HG03025 (cell line): ENCODE data around the gene AXL.

ENCODE experiments used
- ATAC-seq: cut with Tn5 transposase; IDR thresholded peaks from one replicate; pipeline ENCODE4 v1.9.1; 2021; ENCODE audit warnings: mild to moderate bottlenecking, moderate library complexity; ENCODE audit not compliant: unreplicated experiment, low FRiP score

The AXL gene

DNA sequence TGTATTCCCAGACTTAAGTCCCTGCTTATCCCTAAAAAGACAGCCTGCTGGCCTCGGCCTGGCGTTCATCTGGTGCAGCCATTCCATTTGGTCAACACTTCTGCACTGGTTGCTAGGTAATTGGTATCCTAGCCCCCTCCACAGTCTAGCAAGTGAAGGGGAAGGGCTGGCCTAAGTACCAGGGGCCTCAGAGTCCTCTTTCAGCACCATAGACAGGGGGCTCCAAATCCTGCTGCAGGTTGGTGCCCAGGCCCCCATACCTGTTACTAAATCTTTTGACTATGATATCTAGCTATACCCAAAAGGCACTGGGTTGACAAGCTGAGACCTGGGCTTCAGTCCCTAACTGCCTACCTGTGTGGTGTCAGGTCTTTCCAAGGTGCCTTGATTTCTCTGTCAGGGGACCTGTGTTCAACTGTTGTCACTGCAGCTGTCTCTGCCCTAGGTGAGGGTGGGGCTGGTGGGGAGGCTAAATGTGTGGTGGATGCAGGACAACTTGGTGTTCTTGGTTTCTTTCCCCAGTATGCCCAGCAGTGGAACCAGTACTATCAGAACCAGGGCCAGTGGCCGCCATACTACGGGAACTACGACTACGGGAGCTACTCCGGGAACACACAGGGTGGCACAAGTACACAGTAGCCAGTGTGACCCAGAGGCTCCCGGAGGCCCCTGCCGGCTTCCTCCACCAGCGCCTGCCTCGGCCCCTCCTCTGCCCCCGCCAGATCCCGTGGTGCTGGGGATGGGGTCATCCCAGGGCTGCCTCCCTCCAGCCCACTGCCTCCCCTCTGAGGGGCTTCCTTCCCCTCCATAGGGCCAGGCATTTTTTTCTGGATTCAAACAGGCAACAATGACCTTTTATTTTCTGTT is 87.1 kb downstream of the AXL start:
- ATAC-seq = no peak

DNA sequence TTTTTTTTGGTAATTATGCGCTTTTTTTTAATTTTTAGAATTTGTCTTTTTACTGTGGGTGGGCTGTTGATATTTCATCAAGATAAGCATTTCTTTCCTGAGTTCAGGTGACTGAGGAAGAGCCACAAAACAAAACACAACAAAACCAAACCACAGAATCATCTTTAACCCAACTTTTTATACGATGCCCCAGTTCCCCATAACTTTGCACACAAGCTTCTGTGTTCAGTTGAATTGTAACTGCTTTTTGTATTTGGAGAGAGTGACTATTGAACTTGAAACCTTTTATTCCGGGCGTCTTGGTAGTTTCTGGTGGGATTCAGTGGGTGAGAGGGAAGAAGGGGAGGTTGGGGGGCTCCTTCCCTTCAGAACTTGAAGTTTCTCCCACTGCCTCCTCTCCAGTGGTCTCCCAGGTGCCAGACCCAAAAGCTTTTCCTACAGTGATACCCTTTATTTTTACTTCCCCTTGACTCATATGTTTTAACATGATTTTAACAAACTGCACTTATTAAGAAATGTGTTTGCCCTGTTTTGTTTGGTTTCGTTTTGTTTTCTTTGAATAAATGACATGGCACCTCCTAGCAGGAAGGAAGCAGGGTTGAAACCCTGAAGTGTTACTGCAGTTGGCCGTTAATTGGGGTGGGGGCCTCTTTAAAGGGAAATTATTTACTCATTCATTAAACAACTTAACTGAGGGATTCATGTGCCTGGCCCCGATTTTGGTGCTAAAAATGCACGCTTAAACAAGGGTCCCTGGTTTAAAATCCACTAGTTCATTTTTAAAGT is 88.3 kb downstream of the AXL start:
- no peak for ATAC-seq

DNA sequence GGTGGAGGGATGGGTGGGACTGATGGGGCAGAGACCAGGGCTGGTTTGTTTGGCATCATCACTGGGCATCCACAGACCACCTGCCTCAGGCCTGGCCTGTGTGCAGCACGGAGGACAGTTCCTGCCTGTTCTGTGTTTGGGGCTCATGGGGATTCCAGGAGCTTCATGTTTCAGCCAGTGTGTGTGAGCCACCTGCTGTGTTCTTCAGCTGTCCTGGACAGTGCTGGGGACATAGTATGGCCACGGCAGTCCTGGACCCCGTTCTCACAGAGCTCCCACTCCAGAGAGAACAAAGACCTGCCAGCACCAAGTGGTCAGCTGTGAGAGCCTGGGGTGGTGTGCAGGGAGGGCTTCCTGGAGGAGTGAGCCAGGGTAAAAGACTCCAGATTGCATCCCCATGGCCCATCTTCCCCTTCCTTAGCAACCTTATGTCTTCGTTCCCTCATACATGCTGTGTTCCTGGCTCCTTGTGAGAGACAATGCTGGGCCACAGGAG is 89.0 kb downstream of the AXL start:
- ATAC-seq = no peak

GRCh38 chr19:41308450-41309179 is 89.6 kb downstream of the AXL start:
- ATAC-seq = no peak

- no peak for ATAC-seq
Observed at GRCh38 chr19:41309180-41310032, 90.4 kb downstream of the AXL start.

DNA sequence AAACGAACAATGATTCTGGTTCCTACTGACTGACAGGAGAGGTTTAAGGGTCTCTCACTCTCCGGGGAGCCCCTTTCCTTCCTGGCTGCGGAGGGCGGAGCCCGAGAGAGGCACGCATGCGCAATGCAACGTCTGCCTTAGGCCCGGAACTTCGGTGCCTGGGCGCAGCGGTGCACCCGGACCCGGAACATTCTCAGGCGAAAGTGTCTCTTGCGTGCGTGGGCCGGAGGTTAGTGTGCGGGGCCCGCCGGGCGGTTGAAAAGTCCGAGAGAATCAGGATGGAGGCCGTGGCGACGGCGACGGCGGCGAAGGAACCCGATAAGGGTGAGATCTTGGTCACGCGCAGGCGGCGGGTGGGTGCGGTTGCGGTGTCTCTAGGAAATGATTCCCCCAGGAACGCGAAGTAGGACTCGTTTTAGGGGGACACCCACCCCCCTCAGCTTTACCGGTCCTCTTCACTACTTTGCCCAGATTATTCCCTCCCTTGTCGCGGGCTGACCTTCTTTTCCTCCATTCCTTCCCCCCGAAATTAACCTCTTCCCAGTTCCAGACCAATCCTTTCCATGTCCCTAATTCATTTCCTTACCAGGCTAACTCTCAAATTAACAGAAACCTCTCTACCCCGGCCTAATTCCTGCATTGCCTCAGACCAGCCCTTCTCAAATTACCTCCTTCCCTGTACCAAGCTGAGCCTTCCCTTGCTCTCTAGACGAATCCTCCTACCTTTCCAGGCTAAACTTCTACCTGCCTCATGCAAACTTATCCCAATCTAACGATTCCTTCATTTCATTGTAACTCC is 91.2 kb downstream of the AXL start, which contains the start of gene CCDC97:
Gene CCDC97, plus strand, starts transcription at position 140 of the 799 bp plus-strand sequence. Its CDS starts 139 bp downstream, at position 279.
- ATAC-seq = no peak

- ATAC-seq = no peak
Observed at GRCh38 chr19:41311072-41311471, 92.0 kb downstream of the AXL start.
